Common myeloid progenitor, CD34-positive (primary cell): ENCODE data around the gene PTPRE.
A peak's percentile ranks its signal among the peaks of the same experiment; 100 is the strongest.

Experiments used
- CTCF ChIA-PET: fragments of 350-600 bp; sonication (Branson Sonifier 250); formaldehyde crosslinking; loops from one replicate; lab custom pipeline; 2021; ENCODE audit warnings: antibody characterized with exemption; lab: Charles Lee
- POLR2A ChIA-PET: fragments of 350-600 bp; sonication (Branson Sonifier 250); formaldehyde crosslinking; loops from one replicate; lab custom pipeline; 2021; ENCODE audit warnings: antibody characterized with exemption; lab: Charles Lee
- DNase-seq, 3 donors: peaks; one replicate each; pipeline versions ENCODE4 v3.0.0 to v3.0.0-alpha.2; 2013
- H3K27ac ChIP-seq, 2 experiments: 1 replicate in 1 of 2; 2 replicates in 1 of 2; pipeline ENCODE4 v1.7.0; 2013; ENCODE audit warnings: inconsistent platforms in 2 of 2, low read length in 2 of 2, mild to moderate bottlenecking in 2 of 2, low read depth in 1 of 2, moderate library complexity in 1 of 2; ENCODE audit not compliant: severe bottlenecking in 2 of 2, insufficient read depth in 1 of 2, poor library complexity in 1 of 2
- H3K27me3 ChIP-seq, 5 experiments: replicated peaks in 2 of 5; 1 replicate in 3 of 5; 2 replicates in 2 of 5; pipeline versions ENCODE4 v1.6.1 to v1.7.0; 2013; ENCODE audit warnings: low read length in 4 of 5, mild to moderate bottlenecking in 2 of 5, moderate library complexity in 2 of 5, inconsistent platforms in 1 of 5; ENCODE audit not compliant: insufficient read depth in 5 of 5, control insufficient read depth in 4 of 5
- H3K36me3 ChIP-seq, 4 experiments: 1 replicate in 2 of 4; 2 replicates in 2 of 4; pipeline versions ENCODE4 v1.6.1 to v1.7.0; 2013; ENCODE audit warnings: low read length in 3 of 4, control low read depth in 1 of 4, mild to moderate bottlenecking in 1 of 4; ENCODE audit not compliant: control insufficient read depth in 4 of 4, insufficient read depth in 4 of 4
- H3K4me1 ChIP-seq, 4 experiments: 1 replicate in 3 of 4; 2 replicates in 1 of 4; pipeline versions ENCODE4 v1.6.1 to v1.7.1; 2013; ENCODE audit warnings: low read length in 3 of 4, mild to moderate bottlenecking in 3 of 4, control low read depth in 1 of 4, inconsistent platforms in 1 of 4, moderate library complexity in 1 of 4; ENCODE audit not compliant: control insufficient read depth in 4 of 4, insufficient read depth in 4 of 4; ENCODE audit errors: control extremely low read depth in 1 of 4
- H3K4me3 ChIP-seq, 7 experiments: 1 replicate in 4 of 7; 2 replicates in 3 of 7; pipeline versions ENCODE4 v1.5.1 to v1.7.0; 2013; ENCODE audit warnings: mild to moderate bottlenecking in 7 of 7, low read length in 6 of 7, moderate library complexity in 6 of 7, inconsistent platforms in 2 of 7, low read depth in 2 of 7, control low read depth in 1 of 7; ENCODE audit not compliant: insufficient read depth in 4 of 7, control insufficient read depth in 1 of 7; ENCODE audit errors: extremely low read depth in 1 of 7
- H3K9me3 ChIP-seq, 5 experiments: 1 replicate in 4 of 5; 2 replicates in 1 of 5; pipeline versions ENCODE4 v1.6.1 to v1.7.1; 2013; ENCODE audit warnings: low read length in 4 of 5, mild to moderate bottlenecking in 2 of 5, inconsistent platforms in 1 of 5, low read depth in 1 of 5, moderate library complexity in 1 of 5; ENCODE audit not compliant: control insufficient read depth in 4 of 5, insufficient read depth in 2 of 5; ENCODE audit errors: control extremely low read depth in 1 of 5
- WGBS: methylation state at CpG from one replicate; pipeline ENCODE4 v1.1.5; 2013; ENCODE audit not compliant: insufficient coverage; 5-methylcytosine and 5-hydroxymethylcytosine counted together

PTPRE gene

DNA sequence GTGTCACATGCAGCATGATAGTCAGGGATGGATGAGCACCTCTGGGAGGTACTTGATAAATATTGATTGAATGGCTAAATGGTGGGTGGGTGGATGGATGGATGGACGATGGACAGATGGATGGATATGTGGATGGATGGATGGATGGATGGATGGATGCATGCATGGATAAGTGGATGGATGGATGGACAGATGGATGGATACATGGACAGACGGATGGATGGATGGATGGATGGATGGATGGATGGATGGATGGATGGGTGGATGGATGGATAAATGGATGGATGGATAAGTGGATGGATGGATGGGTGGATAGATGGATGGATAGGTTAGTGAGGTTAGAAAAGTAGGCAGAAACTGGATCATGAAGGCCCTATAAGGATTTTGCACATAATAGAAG, 37.4 kb downstream of the PTPRE start:
- POLR2A ChIA-PET: no interaction called here
- H3K27me3 ChIP-seq: no peaks in the 10 kb centered on the region
- CTCF ChIA-PET: no interaction called here
- no peaks in the 10 kb centered on the region for H3K9me3 ChIP-seq
- WGBS: 92% methylated on average over 2 of the region's 2 CpGs
- peaks cover 11 to 27% (median 21%) of the 10 kb centered on the region in 4 experiments for H3K4me1 ChIP-seq
- H3K36me3 ChIP-seq: no peaks in the 10 kb centered on the region
- H3K27ac ChIP-seq: no peak overlapping the region
- H3K4me3 ChIP-seq: no peak overlapping the region
- DNase-seq: no peak

DNA sequence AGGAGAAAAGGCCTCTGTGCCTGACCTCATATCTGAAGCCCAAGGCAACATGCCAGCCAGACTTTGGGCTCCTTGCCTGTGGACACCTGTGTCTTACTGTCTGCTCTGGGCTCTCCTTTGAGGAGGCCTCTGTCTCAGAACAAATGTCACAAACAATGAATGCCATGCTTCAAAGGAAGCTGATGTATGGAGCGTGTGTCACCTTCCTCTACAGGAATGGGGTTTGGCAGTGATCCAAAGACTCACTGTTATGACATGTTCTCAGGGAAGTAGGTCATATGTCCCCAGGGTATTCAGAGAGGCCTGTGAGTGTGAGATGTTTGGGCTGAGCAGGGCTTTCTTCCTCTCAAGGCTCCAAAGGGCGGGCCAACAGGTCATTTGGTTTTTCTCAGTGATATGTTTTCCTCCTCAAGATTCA, 38.4 kb downstream of the PTPRE start:
- POLR2A ChIA-PET: no interaction called here
- H3K36me3 ChIP-seq: no peaks in the 10 kb centered on the region
- WGBS: 63% methylated on average over 2 of the region's 2 CpGs
- no peak overlapping the region for H3K4me3 ChIP-seq
- peaks cover 11 to 27% (median 21%) of the 10 kb centered on the region in 4 experiments for H3K4me1 ChIP-seq
- no peak overlapping the region for H3K27ac ChIP-seq
- CTCF ChIA-PET: interaction anchor here (1.1 kb wide), 1 partner anchor 21 kb away, joined by 3 read pairs; no protein-coding TSS in a partner anchor
- no peaks in the 10 kb centered on the region for H3K27me3 ChIP-seq
- H3K9me3 ChIP-seq: no peaks in the 10 kb centered on the region
- peak; percentile 59 to 83 (median 81) for DNase-seq

DNA sequence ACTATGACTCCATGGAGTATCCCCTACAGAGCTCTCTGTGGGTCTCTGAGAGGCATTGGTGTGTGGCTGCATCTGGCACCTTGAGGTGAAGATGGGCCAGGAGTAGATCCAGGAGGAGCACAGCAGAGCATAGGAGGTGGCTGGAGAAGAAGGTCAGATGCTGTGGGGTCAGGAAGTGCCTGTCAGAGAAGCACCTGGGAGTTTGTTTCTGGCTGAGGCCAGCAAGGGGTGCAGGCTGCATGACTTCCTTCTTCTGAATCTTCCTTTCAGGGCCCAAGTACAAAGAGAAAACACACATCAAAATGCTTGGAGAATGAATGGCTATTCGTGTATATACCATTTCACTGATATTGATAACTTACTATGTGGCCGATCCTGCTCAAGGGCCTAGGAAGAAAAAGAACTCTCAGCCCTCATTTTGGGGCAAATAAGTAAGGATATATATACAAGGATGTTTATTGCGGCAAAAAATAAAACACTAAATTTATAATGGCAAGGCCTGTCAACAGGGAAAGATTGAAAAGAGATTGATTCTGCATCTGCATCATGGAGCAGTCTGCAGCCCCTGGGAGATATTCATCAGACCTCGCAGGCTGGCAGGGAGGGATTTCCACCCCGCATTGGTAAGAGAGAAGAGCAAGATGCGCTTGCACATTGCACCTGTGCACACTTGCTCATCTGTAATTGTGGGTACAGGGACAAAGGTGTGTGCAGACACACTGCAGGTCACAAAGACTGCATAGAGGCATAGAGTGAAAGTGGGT, 39.2 kb downstream of the PTPRE start:
- 85% methylated on average over 4 of the region's 6 CpGs for WGBS
- H3K4me1 ChIP-seq: peaks cover 11 to 27% (median 21%) of the 10 kb centered on the region in 4 experiments

DNA sequence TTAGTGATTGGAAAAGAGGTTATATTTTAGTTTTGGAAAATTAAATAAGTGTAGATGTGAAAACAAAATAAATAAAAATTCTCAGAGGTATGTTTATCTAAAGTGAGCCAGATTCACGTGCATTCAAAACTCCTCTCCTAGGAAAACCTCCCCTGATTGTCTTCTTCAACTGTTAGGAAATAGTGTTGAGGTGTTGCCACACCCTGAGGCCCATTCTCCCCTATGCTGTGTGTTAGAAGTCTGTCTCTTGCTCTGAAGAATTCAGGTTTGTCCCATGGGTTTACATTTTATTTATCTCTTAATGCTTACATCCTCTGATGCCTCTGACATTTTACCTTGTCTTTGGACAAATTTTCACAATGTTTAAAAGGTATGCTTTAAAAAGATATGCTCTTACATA, 40.3 kb downstream of the PTPRE start:
- no CpG with 5 or more reads among the region's 1 CpG for WGBS
- Histone ChIP-seq H3K4me3 (no peak overlapping the region), H3K27ac (no peak overlapping the region), H3K36me3 (no peaks in the 10 kb centered on the region), H3K27me3 (no peaks in the 10 kb centered on the region), H3K4me1 (peaks cover 11 to 27% (median 21%) of the 10 kb centered on the region in 4 experiments), H3K9me3 (no peaks in the 10 kb centered on the region)
- ChIA-PET POLR2A (no interaction called here), CTCF (no interaction called here)
- DNase-seq: no peak

More for the DNA sequence above, 39.2 kb downstream of the PTPRE start:
- peak in 2 of 3 donors; percentile 7 to 12 for DNase-seq
- Histone ChIP-seq H3K36me3 (no peaks in the 10 kb centered on the region), H3K27me3 (no peaks in the 10 kb centered on the region), H3K4me3 (no peak overlapping the region), H3K27ac (no peak overlapping the region), H3K9me3 (no peaks in the 10 kb centered on the region)
- POLR2A ChIA-PET: no interaction called here
- CTCF ChIA-PET: interaction anchor here (1.1 kb wide), 1 partner anchor 22 kb away, joined by 3 read pairs; no protein-coding TSS in a partner anchor

DNA sequence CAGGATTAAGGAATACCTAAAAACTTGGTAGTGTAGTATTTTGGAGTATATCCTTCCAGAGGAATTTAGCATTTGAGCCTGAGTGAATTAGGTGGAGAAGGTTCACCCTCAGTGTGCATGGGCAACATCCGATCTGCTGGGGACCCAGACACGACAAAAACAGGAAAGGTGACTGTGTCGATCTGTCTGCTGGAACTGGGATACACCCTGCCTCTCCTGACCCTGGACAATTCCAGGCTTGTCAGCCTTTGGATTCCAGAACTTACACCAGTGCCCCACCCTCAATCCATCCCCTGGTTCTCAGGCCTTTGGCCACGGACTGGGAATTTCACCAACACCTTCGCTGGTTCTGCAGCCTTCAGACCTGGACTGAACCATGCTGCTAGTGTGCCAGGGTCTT, 41.9 kb downstream of the PTPRE start:
- no peaks in the 10 kb centered on the region for H3K27me3 ChIP-seq
- H3K9me3 ChIP-seq: no peaks in the 10 kb centered on the region
- H3K4me1 ChIP-seq: peaks cover 10 to 21% (median 13%) of the 10 kb centered on the region in 4 experiments
- no peaks in the 10 kb centered on the region for H3K36me3 ChIP-seq
- H3K27ac ChIP-seq: no peak overlapping the region
- H3K4me3 ChIP-seq: no peak overlapping the region
- no peak for DNase-seq
- ChIA-PET POLR2A (no interaction called here), CTCF (no interaction called here)
- WGBS: 100% methylated on average over 5 of the region's 5 CpGs

DNA sequence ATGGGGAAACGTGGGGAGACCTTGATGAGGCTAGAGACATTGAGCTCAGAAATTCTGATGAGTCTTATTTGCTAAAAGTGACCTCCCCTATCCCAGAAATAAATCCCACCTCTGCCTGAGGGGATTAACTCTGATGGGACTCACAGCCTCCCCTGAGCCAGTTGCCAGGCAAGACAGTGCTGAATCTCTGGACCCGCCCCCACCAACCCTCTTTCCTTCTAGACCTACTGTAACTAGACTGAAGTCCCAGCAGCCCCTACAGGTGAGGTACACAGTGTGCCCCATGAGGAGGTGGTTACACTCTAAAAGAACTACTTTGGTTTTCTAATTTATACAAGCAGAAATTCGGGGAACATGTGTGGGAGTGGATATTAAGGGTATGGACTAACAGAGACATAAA, 42.9 kb downstream of the PTPRE start:
- Histone ChIP-seq H3K36me3 (no peaks in the 10 kb centered on the region), H3K9me3 (no peaks in the 10 kb centered on the region), H3K4me3 (no peak overlapping the region), H3K4me1 (peaks cover 10 to 20% (median 13%) of the 10 kb centered on the region in 4 experiments), H3K27ac (no peak overlapping the region), H3K27me3 (no peaks in the 10 kb centered on the region)
- POLR2A ChIA-PET: no interaction called here
- no peak for DNase-seq
- CTCF ChIA-PET: no interaction called here
- WGBS: 100% methylated on average over 1 of the region's 3 CpGs

DNA sequence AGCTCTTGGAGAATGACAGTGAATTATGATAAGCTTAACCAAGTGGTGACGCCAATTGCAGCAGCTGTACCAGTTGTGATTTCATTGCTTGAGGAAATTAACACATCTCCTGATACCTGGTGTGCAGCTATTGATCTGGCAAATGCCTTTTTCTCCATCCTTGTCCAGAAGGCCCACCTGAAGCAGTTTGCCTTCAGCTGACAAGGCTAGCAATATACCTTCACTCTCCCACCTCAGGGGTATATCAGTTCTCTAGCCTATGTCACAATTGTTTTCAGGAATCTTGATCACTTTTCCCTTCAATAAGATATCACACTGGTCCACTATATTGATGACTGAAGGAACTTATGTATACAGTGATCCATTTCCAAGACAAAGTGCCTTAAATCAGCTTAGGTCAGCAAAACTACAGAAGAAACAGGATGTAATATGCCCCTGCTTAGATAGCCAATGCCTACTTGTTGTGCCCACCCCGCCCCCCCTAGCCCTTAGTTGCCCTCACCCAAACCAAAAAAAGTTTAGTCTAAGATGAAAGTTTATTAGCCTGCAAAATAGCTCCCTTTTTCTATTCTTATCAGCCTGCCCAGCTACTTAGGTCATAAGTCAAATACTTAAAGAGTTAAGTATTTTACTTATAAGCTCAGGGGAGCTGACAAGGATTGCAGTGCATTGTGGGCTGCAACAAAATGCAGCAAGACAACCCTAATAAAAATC, 45.1 kb downstream of the PTPRE start:
- Histone ChIP-seq H3K4me1 (no peaks in the 10 kb centered on the region), H3K27me3 (no peaks in the 10 kb centered on the region), H3K36me3 (no peaks in the 10 kb centered on the region), H3K9me3 (peaks cover 0 to 8% (median 0%) of the 10 kb centered on the region in 5 experiments), H3K4me3 (no peak overlapping the region), H3K27ac (no peak overlapping the region)
- CTCF ChIA-PET: interaction anchor here (1.0 to 1.8 kb wide), 2 partner anchors 18 to 27 kb away, joined by 3 to 5 read pairs; no protein-coding TSS in a partner anchor
- POLR2A ChIA-PET: no interaction called here
- DNase-seq: no peak
- whole genome bisulfite sequencing: 100% methylated on average over 1 of the region's 2 CpGs
